Liver (tissue), 9 donors: ENCODE data around the gene FAM83B. TPM values are rescaled to one million over a fixed set of nuclear protein-coding genes. Genes with fewer than 3 reads are reported as not detected.

ENCODE experiments used
- DNase-seq: peaks from one replicate; pipeline ENCODE4 v3.0.0-alpha.2; 2017; ENCODE audit warnings: low spot score
- H3K27ac ChIP-seq, 2 donors: one replicate each; pipeline ENCODE4 v1.7.0; 2013; ENCODE audit warnings: inconsistent platforms in 2 of 2, low read length in 2 of 2, control low read depth in 1 of 2, low read depth in 1 of 2, mild to moderate bottlenecking in 1 of 2
- H3K27me3 ChIP-seq, 4 donors: one replicate each; pipeline versions ENCODE4 v1.6.1 to v1.7.0; 2013; ENCODE audit warnings: low read length in 3 of 4, inconsistent platforms in 1 of 4, mild to moderate bottlenecking in 1 of 4, moderate library complexity in 1 of 4; ENCODE audit not compliant: control insufficient read depth in 4 of 4, insufficient read depth in 4 of 4
- H3K36me3 ChIP-seq, 4 donors: one replicate each; pipeline versions ENCODE4 v1.6.1 to v1.7.0; 2013; ENCODE audit warnings: low read length in 3 of 4, mild to moderate bottlenecking in 3 of 4, low read depth in 1 of 4, moderate library complexity in 1 of 4; ENCODE audit not compliant: control insufficient read depth in 4 of 4, insufficient read depth in 3 of 4
- H3K4me1 ChIP-seq, 4 donors: one replicate each; pipeline versions ENCODE4 v1.6.1 to v1.7.0; 2013; ENCODE audit warnings: low read length in 3 of 4, mild to moderate bottlenecking in 3 of 4, moderate library complexity in 1 of 4; ENCODE audit not compliant: control insufficient read depth in 4 of 4, insufficient read depth in 4 of 4
- H3K4me3 ChIP-seq, 3 donors: one replicate each; pipeline versions ENCODE4 v1.6.1 to v1.7.0; 2013; ENCODE audit warnings: low read length in 3 of 3, control low read depth in 1 of 3, low read depth in 1 of 3, mild to moderate bottlenecking in 1 of 3
- H3K9ac ChIP-seq, 2 donors: one replicate each; pipeline ENCODE4 v1.7.0; 2013; ENCODE audit warnings: low read length in 2 of 2, mild to moderate bottlenecking in 2 of 2, moderate library complexity in 2 of 2, control low read depth in 1 of 2, low read depth in 1 of 2
- H3K9me3 ChIP-seq, 4 donors: one replicate each; pipeline versions ENCODE4 v1.6.1 to v1.7.0; 2013; ENCODE audit warnings: low read length in 3 of 4; ENCODE audit not compliant: control insufficient read depth in 4 of 4
- ATF3 ChIP-seq: IDR thresholded peaks from 2 replicates; pipeline ENCODE4 v1.6.1; 2016; ENCODE audit warnings: antibody characterized with exemption
- CTCF ChIP-seq: fragments of 150-350 bp; IDR thresholded peaks from 2 replicates; pipeline ENCODE4 v1.5.1; 2017; ENCODE audit warnings: improper control_type of control experiment, low read depth, low read length; ENCODE audit not compliant: missing input control
- EGR1 ChIP-seq, 2 donors: IDR thresholded peaks; 2 replicates each; pipeline ENCODE4 v1.6.1; 2016 to 2018; ENCODE audit warnings: antibody characterized with exemption in 2 of 2, low read depth in 2 of 2
- FOXA2 ChIP-seq: IDR thresholded peaks from 2 replicates; pipeline ENCODE4 v1.6.1; 2016; ENCODE audit warnings: antibody characterized with exemption
- GABPA ChIP-seq, 2 donors: IDR thresholded peaks in 1 of 2; conservative IDR thresholded peaks in 1 of 2; 2 replicates each; pipeline ENCODE4 v1.6.1; 2016; ENCODE audit warnings: antibody characterized with exemption in 2 of 2, mild to moderate bottlenecking in 1 of 2, moderate library complexity in 1 of 2
- HNF4A ChIP-seq, 2 donors: conservative IDR thresholded peaks; 2 replicates each; pipeline ENCODE4 v1.6.1; 2016; ENCODE audit warnings: antibody characterized with exemption in 2 of 2, mild to moderate bottlenecking in 2 of 2
- HNF4G ChIP-seq: IDR thresholded peaks from 2 replicates; pipeline ENCODE4 v1.6.1; 2016; ENCODE audit warnings: antibody characterized with exemption
- JUND ChIP-seq, 2 donors: IDR thresholded peaks; 2 replicates each; pipeline ENCODE4 v1.6.1; 2016; ENCODE audit warnings: antibody characterized with exemption in 2 of 2
- MAX ChIP-seq: IDR thresholded peaks from 2 replicates; pipeline ENCODE4 v1.6.1; 2016; ENCODE audit warnings: antibody characterized with exemption
- NR2F2 ChIP-seq: IDR thresholded peaks from 2 replicates; pipeline ENCODE4 v1.6.1; 2016; ENCODE audit warnings: antibody characterized with exemption
- RAD21 ChIP-seq, 2 donors: IDR thresholded peaks; 2 replicates each; pipeline ENCODE4 v1.6.1; 2016; ENCODE audit warnings: antibody characterized with exemption in 2 of 2, mild to moderate bottlenecking in 2 of 2
- REST ChIP-seq: IDR thresholded peaks from 2 replicates; pipeline ENCODE4 v1.6.1; 2016; ENCODE audit warnings: antibody characterized with exemption, mild to moderate bottlenecking
- RXRA ChIP-seq, 2 donors: IDR thresholded peaks; 2 replicates each; pipeline ENCODE4 v1.6.1; 2017 to 2018; ENCODE audit warnings: antibody characterized with exemption in 2 of 2, mild to moderate bottlenecking in 1 of 2
- SP1 ChIP-seq: IDR thresholded peaks from 2 replicates; pipeline ENCODE4 v1.6.1; 2018; ENCODE audit warnings: antibody characterized with exemption, mild to moderate bottlenecking
- TAF1 ChIP-seq: conservative IDR thresholded peaks from 2 replicates; pipeline ENCODE4 v1.6.1; 2016; ENCODE audit warnings: antibody characterized with exemption, mild to moderate bottlenecking
- YY1 ChIP-seq: IDR thresholded peaks from 2 replicates; pipeline ENCODE4 v1.6.1; 2016; ENCODE audit warnings: antibody characterized with exemption, mild to moderate bottlenecking
- ZBTB33 ChIP-seq: IDR thresholded peaks from 2 replicates; pipeline ENCODE4 v1.6.1; 2016; ENCODE audit warnings: antibody characterized with exemption
- WGBS: extraction: QIAGEN DNeasy Blood & Tissue Kit; methylation state at CpG from one replicate; pipeline ENCODE4 v1.1.7; 2013; 5-methylcytosine and 5-hydroxymethylcytosine counted together
- polyA plus RNA-seq, 2 donors: library from polyadenylated mRNA; stranded (reverse) in 1 of 2; unstranded in 1 of 2; fragments of 200-250 nt in 1 of 2; fragments of >200 nt in 1 of 2; fragmentation: Nextera tagmentation in 1 of 2; extraction: Ambion mirVana in 1 of 2; gene quantifications; one replicate each; pipeline versions ENCODE4 v1.2.1 to v1.2.3, GENCODE V29; 2013 to 2015
- total RNA-seq, 2 donors: library from RNA; depleted of rRNA; stranded (reverse); fragments of >200 nt; gene quantifications; one replicate each; pipeline ENCODE4 v1.2.3, GENCODE V29; 2014
- donor health status: healthy.
- donor health status: healthy.
- donor health status: healthy.
- donor health status: healthy.
- donor health status: healthy.

FAM83B gene
- total and polyA plus RNA-seq, 4 donors = 0.07 to 0.50 (median 0.16) TPM

- no peaks in the 10 kb centered on the region for H3K36me3 ChIP-seq
- TF ChIP-seq MAX (no peak), RXRA (IDR thresholded peaks at IDR 0.05) (no peak), NR2F2 (no peak), ATF3 (no peak), EGR1 (IDR thresholded peaks at IDR 0.05; ENCODE audit: low read depth in 2 of 2) (no peak), HNF4G (no peak), FOXA2 (no peak), JUND (IDR thresholded peaks at IDR 0.05) (no peak), RAD21 (IDR thresholded peaks at IDR 0.05) (no peak), YY1 (no peak), CTCF (no peak), ZBTB33 (no peak), HNF4A (conservative IDR thresholded peaks at IDR 0.05) (no peak), SP1 (no peak), REST (no peak), TAF1 (no peak), GABPA (IDR thresholded peaks at IDR 0.05 in 1 of 2, conservative IDR thresholded peaks at IDR 0.05 in 1 of 2) (no peak)
- DNase-seq = no peak
- H3K9me3 ChIP-seq = no peaks in the 10 kb centered on the region
- H3K4me1 ChIP-seq = no peaks in the 10 kb centered on the region
- H3K9ac ChIP-seq = no peak overlapping the region
- H3K4me3 ChIP-seq = no peak overlapping the region
- H3K27me3 ChIP-seq = no peaks in the 10 kb centered on the region
- no peak overlapping the region for H3K27ac ChIP-seq
- WGBS = 69% methylated on average over 3 of the region's 3 CpGs
Observed at GRCh38 chr6:54813892-54814291, 32.7 kb upstream of the FAM83B start.

GRCh38 chr6:54817236-54817635 is 29.3 kb upstream of the FAM83B start:
- H3K9ac ChIP-seq = no peak overlapping the region
- no peak for TF ChIP-seq SP1
- no peak for TF ChIP-seq ZBTB33
- TF ChIP-seq GABPA (IDR thresholded peaks at IDR 0.05 in 1 of 2, conservative IDR thresholded peaks at IDR 0.05 in 1 of 2) = no peak
- no peak for TF ChIP-seq ATF3
- no peak for TF ChIP-seq HNF4A (conservative IDR thresholded peaks at IDR 0.05)
- no peak for TF ChIP-seq HNF4G
- no peak for TF ChIP-seq MAX
- TF ChIP-seq CTCF = no peak
- no peak for TF ChIP-seq EGR1 (IDR thresholded peaks at IDR 0.05; ENCODE audit: low read depth in 2 of 2)
- no peak for TF ChIP-seq RXRA (IDR thresholded peaks at IDR 0.05)
- TF ChIP-seq NR2F2 = no peak
- no peak for TF ChIP-seq YY1

More at GRCh38 chr6:54817236-54817635, 29.3 kb upstream of the FAM83B start:
- H3K27me3 ChIP-seq = no peaks in the 10 kb centered on the region
- H3K27ac ChIP-seq = no peak overlapping the region
- no peak for DNase-seq
- H3K9me3 ChIP-seq = no peaks in the 10 kb centered on the region
- no peak overlapping the region for H3K4me3 ChIP-seq
- no peaks in the 10 kb centered on the region for H3K4me1 ChIP-seq
- no peaks in the 10 kb centered on the region for H3K36me3 ChIP-seq
- 71% methylated on average over 2 of the region's 2 CpGs for WGBS
